Uterus (tissue), 4 donors: ENCODE measurements around the gene PAK4. TPM values are rescaled to one million over a fixed set of nuclear protein-coding genes. Genes with fewer than 3 reads are reported as not detected.

Source experiments
- DNase-seq, 2 donors: peaks; one replicate each; pipeline ENCODE4 v3.0.0-alpha.2; 2019 to 2020
- H3K27ac ChIP-seq, 2 donors: fragments of 200-600 bp; sonication (generic); 1 replicate in 1 of 2; 2 replicates in 1 of 2; pipeline ENCODE4 v1.5.1; 2016 to 2018
- H3K27me3 ChIP-seq, 2 donors: fragments of 200-600 bp; sonication (generic); one replicate each; pipeline ENCODE4 v1.5.1; 2018 to 2019; ENCODE audit warnings: control low read depth in 1 of 2
- H3K36me3 ChIP-seq, 2 donors: fragments of 200-600 bp; sonication (generic); one replicate each; pipeline ENCODE4 v1.5.1; 2019; ENCODE audit warnings: control low read depth in 1 of 2
- H3K4me1 ChIP-seq, 2 donors: fragments of 200-600 bp; sonication (generic); one replicate each; pipeline ENCODE4 v1.5.1; 2018 to 2019; ENCODE audit warnings: control low read depth in 1 of 2
- H3K4me3 ChIP-seq, 2 donors: fragments of 200-600 bp; sonication (generic); 1 replicate in 1 of 2; 2 replicates in 1 of 2; pipeline ENCODE4 v1.5.1; 2018 to 2019; ENCODE audit warnings: mild to moderate bottlenecking in 1 of 2
- H3K9me3 ChIP-seq, 2 donors: fragments of 200-600 bp; sonication (generic); one replicate each; pipeline ENCODE4 v1.5.1; 2019; ENCODE audit warnings: control low read depth in 1 of 2
- CTCF ChIP-seq, 4 experiments: fragments of 200-600 bp in 2 of 4; fragments of 450-650 bp in 2 of 4; sonication (generic) in 2 of 4; IDR thresholded peaks; one replicate each; pipeline ENCODE4 v1.5.1; 2016 to 2019; ENCODE audit warnings: antibody characterized with exemption in 4 of 4, mild to moderate bottlenecking in 2 of 4, moderate library complexity in 1 of 4
- POLR2A ChIP-seq, 2 donors: fragments of 450-650 bp; IDR thresholded peaks; one replicate each; pipeline ENCODE4 v1.6.1; 2016; ENCODE audit warnings: antibody characterized with exemption in 2 of 2, mild to moderate bottlenecking in 1 of 2, moderate library complexity in 1 of 2
- intact Hi-C: fragments of 100-400 bp; cut with DNase I; formaldehyde crosslinking; loops from one replicate; pipeline ENCODE4 v1.15.1; 2023; ENCODE audit warnings: low total_unique reads
- total RNA-seq, 4 donors: library from RNA; depleted of rRNA in 3 of 4; stranded (reverse); fragments of >200 nt in 3 of 4; gene quantifications; one replicate each; pipeline versions ENCODE4 v1.1.0 to v1.2.4, GENCODE V29; 2014 to 2023
- donor health status: DM: yes; HTN: yes; CAD: no.

Gene PAK4
- total RNA-seq, 4 donors from 2014 or later, result 0.26 to 57.4 (median 24.3) TPM

DNA sequence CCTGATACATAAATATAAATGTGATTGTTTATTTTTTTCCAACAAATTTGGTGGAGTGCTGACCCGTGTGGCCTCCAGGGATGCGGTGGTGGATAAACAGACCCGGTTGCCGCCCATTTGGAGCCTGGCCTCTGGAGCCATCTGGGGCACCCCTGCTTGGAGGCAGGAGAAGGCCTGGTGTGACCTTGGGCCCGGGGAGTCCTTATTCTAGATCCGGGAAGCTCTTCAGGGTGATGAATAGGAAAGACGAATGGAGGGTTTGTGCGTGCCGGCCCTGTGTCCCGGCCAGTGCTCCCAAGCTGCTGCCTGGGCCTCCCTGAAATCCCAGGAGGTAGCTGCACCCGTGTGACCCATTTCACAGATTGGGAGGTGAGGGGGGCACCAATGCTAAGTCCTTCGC is 11.5 kb downstream of the PAK4 start:
- intact Hi-C loops, result loop anchor here (10.0 kb wide), 1 partner anchor 1528 kb away; no protein-coding TSS in a partner anchor
- TF ChIP-seq CTCF (IDR thresholded peaks at IDR 0.05), result no peak
- no peak for TF ChIP-seq POLR2A (IDR thresholded peaks at IDR 0.05)

DNA sequence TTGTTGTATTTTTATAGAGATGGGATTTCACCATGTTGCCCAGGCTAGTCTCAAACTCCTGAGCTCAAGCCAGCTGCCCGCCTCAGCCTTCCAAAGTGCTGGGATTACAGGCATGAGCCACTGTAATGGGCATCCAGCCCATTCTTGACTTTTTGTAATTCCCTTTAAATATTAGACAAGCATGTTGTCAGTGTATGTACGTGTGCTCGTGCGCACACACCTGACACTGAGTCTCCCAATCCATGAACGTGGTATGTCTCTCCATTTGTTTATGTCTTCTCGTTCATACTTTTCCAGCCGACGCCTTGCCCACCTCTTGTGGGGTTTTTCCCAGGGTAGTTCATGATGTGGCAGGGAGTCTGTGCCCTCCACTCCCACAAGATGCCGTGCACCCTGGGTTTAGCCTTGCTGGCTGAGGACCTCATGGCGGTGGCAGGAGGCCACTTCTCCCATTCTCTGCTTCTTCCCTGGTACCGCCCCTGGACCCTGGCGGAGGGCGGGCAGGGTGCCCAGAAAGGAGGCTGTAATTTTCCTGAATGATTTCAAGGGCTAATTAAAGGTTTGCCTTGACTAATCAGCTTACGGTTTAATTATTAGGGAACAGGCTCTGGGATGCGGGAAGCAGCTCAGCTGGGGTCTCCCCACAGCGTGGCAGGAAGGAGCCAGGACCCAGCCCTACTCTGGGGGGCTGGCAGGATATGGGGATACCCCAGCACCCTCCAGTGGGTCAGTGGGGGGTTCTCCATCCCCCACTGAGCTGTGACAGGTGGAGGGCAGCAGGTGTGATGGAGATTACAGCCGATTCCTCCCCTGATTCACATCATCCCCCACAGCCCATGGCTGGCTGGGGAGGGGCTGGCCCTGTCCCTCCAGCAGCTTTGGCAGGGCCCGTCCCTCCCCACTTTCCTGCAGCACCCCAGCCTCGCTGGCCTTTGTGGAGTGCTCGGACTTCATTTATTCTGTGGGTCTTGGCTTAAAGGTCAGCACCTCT is 12.9 kb downstream of the PAK4 start:
- intact Hi-C loops, result loop anchor here (10.0 kb wide), 1 partner anchor 1526 kb away; no protein-coding TSS in a partner anchor
- Histone ChIP-seq H3K4me1 (peaks cover 0 to 10% of the 10 kb centered on the region in 2 donors), H3K27me3 (no peaks in the 10 kb centered on the region), H3K4me3 (no peak overlapping the region), H3K9me3 (no peaks in the 10 kb centered on the region), H3K27ac (peak overlapping the region; percentile 32 to 42), H3K36me3 (no peaks in the 10 kb centered on the region)
- TF ChIP-seq CTCF (IDR thresholded peaks at IDR 0.05) (no peak), POLR2A (IDR thresholded peaks at IDR 0.05) (no peak)
- no peak for DNase-seq

More for the DNA sequence above, 11.5 kb downstream of the PAK4 start:
- no peaks in the 10 kb centered on the region for H3K27me3 ChIP-seq
- no peak for DNase-seq
- H3K4me3 ChIP-seq, result no peak overlapping the region
- H3K9me3 ChIP-seq, result no peaks in the 10 kb centered on the region
- peaks cover 0 to 10% of the 10 kb centered on the region in 2 donors for H3K4me1 ChIP-seq
- H3K27ac ChIP-seq, result peak overlapping the region; percentile 18 to 24
- no peaks in the 10 kb centered on the region for H3K36me3 ChIP-seq

DNA sequence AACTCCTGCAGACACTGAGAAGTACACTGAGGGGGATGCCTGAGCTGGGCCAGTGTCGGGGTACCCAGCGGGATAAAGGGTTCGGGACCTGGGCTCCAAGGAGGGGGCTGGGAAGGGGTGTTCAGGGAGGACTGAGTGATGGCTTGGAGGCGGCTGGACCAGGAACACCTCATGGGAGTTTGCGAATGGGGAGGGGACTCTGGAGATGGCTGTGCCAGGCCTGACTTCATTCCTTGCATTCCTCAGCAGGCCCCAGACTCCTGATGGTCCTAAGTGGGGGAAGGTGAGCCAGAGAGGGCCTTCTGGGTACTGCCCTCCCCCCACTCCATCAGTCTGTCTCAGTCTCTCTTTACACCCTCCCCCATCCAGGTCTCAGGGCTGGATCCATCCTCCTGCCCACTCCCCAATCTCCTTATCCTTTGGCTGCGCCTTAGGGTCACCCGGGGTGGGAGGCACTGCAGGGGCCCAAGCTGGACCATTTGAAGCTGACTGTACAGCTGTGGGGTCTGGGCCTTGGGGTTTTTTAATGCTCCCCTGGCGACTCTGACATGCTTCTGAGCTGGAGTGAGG is 13.8 kb downstream of the PAK4 start:
- H3K4me3 ChIP-seq, result no peak overlapping the region
- intact Hi-C loops, result loop anchor here (10.0 kb wide), 1 partner anchor 1525 kb away; no protein-coding TSS in a partner anchor
- no peaks in the 10 kb centered on the region for H3K36me3 ChIP-seq
- no peak for DNase-seq
- H3K4me1 ChIP-seq, result peaks cover 0 to 11% of the 10 kb centered on the region in 2 donors
- no peaks in the 10 kb centered on the region for H3K27me3 ChIP-seq
- TF ChIP-seq POLR2A (IDR thresholded peaks at IDR 0.05), result no peak
- no peak for TF ChIP-seq CTCF (IDR thresholded peaks at IDR 0.05)
- no peaks in the 10 kb centered on the region for H3K9me3 ChIP-seq
- H3K27ac ChIP-seq, result peak overlapping the region; percentile 32 to 53

DNA sequence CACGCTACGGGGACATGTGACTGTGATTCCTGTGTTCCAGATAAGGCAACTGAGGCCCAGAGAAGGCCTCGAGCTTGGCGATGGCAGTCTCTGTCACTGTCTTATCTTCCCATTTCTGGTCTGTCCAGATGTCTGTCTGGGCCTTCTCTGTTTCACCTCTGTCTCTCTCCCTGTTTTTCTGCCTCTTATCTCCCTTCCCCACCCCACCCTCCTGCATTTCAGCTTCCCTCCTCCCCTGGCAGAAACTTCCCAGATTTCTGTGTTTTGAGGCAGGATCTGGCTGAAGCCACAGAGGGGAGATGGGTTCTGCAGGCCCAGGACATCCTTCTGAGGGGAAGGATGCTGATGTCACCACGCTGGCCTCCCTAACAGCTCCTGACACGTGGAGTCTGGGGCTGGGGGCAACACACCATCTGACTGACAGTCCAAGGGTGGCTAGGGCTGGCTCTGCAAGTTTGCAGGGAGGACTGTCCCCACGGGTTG is 14.4 kb downstream of the PAK4 start:
- TF ChIP-seq CTCF (IDR thresholded peaks at IDR 0.05) (no peak), POLR2A (IDR thresholded peaks at IDR 0.05) (no peak)
- Histone ChIP-seq H3K4me1 (peaks cover 0 to 17% of the 10 kb centered on the region in 2 donors), H3K36me3 (no peaks in the 10 kb centered on the region), H3K27me3 (no peaks in the 10 kb centered on the region), H3K4me3 (no peak overlapping the region), H3K27ac (peak overlapping the region; percentile 28 to 32), H3K9me3 (no peaks in the 10 kb centered on the region)
- no peak for DNase-seq
- intact Hi-C loops, result loop anchor here (10.0 kb wide), 1 partner anchor 1525 kb away; no protein-coding TSS in a partner anchor
